A549 (cell line): ENCODE data around the gene WHRN.

ENCODE experiments used
- TF ChIP-seq, protein P1 (sequence below): fragments of >200 bp; sonication (Bioruptor Twin); formaldehyde crosslinking; IDR thresholded peaks from 3 replicates; pipeline ENCODE4 v1.5.1; 2016
- TF ChIP-seq, protein P2 (sequence below): IDR thresholded peaks from 2 replicates; pipeline ENCODE4 v1.6.1; 2012; ENCODE audit warnings: low read depth, borderline replicate concordance

DNA sequence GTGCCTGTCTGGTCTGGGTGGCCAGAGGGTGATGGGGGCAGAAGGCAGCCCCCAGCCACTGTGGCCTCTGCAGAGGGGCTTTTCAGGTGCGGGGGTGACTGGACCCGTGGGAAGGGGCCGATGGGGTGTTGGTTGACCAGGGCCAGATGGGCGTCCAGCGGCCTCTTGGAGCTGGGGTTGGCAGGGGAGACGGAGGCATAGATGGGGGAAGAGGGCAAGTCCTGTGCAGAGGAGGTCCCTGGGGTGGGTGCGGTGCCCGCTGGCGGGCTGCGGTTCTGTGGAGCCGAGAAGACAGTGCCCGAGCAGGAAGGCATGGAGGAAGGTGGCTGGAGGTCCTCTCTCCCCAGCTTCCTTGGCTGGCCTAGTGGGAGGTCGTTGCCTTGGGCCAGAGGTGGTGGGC is 98.8 kb downstream of the WHRN start:
- TF ChIP-seq, protein P1, sequence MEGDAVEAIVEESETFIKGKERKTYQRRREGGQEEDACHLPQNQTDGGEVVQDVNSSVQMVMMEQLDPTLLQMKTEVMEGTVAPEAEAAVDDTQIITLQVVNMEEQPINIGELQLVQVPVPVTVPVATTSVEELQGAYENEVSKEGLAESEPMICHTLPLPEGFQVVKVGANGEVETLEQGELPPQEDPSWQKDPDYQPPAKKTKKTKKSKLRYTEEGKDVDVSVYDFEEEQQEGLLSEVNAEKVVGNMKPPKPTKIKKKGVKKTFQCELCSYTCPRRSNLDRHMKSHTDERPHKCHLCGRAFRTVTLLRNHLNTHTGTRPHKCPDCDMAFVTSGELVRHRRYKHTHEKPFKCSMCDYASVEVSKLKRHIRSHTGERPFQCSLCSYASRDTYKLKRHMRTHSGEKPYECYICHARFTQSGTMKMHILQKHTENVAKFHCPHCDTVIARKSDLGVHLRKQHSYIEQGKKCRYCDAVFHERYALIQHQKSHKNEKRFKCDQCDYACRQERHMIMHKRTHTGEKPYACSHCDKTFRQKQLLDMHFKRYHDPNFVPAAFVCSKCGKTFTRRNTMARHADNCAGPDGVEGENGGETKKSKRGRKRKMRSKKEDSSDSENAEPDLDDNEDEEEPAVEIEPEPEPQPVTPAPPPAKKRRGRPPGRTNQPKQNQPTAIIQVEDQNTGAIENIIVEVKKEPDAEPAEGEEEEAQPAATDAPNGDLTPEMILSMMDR = no peak
- TF ChIP-seq, protein P2, sequence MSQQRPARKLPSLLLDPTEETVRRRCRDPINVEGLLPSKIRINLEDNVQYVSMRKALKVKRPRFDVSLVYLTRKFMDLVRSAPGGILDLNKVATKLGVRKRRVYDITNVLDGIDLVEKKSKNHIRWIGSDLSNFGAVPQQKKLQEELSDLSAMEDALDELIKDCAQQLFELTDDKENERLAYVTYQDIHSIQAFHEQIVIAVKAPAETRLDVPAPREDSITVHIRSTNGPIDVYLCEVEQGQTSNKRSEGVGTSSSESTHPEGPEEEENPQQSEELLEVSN = no peak
